GM10266 (cell line): ENCODE results near the gene F11.

ENCODE experiments used
- DNase-seq: peaks from one replicate; pipeline ENCODE4 v3.0.0; 2012; ENCODE audit errors: extremely low spot score
- CTCF ChIP-seq: IDR thresholded peaks from 2 replicates; pipeline ENCODE4 v1.5.1; 2012; ENCODE audit warnings: mild to moderate bottlenecking, low read depth; ENCODE audit not compliant: control insufficient read depth, insufficient read depth; ENCODE audit errors: missing control alignments

F11 gene

GRCh38 chr4:186227221-186227620 lies 38.8 kb upstream of the F11 start, which contains the start of gene KLKB1:
KLKB1 (plus strand) TSS chr4:186227507; CDS start chr4:186228196, 689 bp downstream.
- DNase-seq = no peak
- no peak for TF ChIP-seq CTCF

- no peak for DNase-seq
- TF ChIP-seq CTCF = no peak
Measured at GRCh38 chr4:186227744-186228513, 38.1 kb upstream of the F11 start.

DNA sequence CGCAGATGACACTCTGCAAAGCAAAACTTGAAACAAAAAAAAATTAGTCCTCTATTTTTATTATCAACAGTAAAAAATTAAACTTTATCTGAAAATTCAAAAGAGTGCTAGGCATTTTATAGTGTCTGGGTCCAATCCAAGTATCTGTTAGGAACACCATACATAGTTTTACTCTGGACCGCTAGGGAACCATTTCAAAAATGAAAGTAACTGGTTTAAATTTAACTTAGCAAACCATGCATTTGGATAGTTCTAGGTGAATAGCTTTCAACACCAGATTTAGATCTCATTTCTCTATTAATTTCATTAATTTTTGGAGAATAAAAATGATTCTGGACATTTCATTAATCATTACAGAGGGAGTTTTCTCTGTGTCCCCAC lies 37.5 kb upstream of the F11 start:
- DNase-seq = no peak
- TF ChIP-seq CTCF = no peak

- DNase-seq = no peak
- TF ChIP-seq CTCF = no peak
Measured at GRCh38 chr4:186234367-186234766, 31.6 kb upstream of the F11 start.

DNA sequence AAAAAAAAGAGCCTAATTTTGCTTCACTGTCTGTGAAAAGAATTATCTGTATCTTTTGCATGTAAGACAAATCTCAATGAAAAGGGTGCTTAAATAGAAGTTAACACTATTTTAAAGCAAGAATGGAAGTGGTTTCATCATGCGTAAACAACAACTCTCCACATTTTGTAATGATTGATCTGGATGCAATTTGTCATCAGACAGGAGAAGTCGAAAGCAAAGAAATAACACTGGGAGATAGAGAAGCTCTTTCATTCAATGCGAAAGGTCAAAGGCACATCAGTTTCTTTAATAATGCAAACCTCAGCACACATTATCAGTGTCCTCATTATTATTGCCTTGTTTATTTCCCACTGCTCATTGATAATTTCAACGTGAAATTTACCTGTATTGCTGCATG lies 29.9 kb upstream of the F11 start:
- TF ChIP-seq CTCF = no peak

DNA sequence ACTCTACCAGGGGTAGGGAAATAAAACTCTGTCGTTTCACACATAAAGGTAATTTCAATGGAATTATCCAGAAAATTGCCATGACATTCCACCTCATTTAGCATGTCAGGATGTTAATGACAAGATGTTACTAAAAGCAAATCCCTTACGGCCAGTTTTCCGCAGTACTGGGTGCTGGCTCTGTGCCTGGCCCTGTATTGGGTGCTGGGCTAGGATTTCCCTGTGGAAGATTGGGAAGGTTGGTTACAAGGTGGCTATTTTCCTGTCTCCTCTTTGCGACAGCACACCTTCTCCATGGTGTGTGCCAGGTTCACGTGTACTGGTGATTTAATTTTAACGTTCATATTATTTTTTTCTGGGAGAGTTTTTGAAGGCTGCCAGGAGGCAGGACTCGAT lies 25.5 kb upstream of the F11 start:
- DNase-seq = no peak
- no peak for TF ChIP-seq CTCF

More for the DNA sequence above, 29.9 kb upstream of the F11 start:
- no peak for DNase-seq

DNA sequence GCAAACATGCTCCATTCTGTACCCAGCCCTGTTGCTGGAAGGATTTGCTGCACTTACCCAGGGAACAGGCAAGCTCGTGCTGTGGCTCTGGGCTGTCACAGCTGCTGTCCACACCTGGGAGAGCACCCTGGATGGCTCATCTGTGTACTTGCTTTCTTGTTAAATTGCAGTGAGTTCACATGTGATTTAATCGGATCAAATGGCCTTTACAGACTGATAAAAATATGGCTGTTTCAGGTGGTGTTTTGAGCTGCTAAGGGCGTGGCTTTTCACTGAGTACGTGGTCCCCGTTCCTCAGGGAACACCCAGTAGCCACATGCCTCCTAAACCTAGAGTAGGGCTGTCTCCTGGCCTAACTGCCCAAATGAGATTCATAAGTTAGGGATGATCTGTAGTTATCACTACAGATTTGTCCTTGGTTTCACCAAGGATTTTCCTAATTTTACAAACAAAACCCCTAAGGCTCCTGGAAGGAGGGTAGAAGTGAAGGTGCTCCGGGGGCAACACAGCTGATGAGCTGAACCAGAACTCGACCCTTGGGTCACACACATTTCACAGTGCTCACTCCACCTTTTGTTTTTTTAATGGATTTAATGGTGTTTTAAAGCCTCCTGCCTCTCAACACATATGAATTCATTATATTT lies 25.0 kb upstream of the F11 start:
- no peak for DNase-seq
- no peak for TF ChIP-seq CTCF
